ENCODE results near the gene TBC1D16. TPM values are rescaled to one million over a fixed set of nuclear protein-coding genes. Genes with fewer than 3 reads are reported as not detected.

TBC1D16 gene, protein sequence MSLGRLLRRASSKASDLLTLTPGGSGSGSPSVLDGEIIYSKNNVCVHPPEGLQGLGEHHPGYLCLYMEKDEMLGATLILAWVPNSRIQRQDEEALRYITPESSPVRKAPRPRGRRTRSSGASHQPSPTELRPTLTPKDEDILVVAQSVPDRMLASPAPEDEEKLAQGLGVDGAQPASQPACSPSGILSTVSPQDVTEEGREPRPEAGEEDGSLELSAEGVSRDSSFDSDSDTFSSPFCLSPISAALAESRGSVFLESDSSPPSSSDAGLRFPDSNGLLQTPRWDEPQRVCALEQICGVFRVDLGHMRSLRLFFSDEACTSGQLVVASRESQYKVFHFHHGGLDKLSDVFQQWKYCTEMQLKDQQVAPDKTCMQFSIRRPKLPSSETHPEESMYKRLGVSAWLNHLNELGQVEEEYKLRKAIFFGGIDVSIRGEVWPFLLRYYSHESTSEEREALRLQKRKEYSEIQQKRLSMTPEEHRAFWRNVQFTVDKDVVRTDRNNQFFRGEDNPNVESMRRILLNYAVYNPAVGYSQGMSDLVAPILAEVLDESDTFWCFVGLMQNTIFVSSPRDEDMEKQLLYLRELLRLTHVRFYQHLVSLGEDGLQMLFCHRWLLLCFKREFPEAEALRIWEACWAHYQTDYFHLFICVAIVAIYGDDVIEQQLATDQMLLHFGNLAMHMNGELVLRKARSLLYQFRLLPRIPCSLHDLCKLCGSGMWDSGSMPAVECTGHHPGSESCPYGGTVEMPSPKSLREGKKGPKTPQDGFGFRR
- 0.45 TPM for polyA plus RNA-seq (2012; ENCODE audit: missing spikeins)

DNA sequence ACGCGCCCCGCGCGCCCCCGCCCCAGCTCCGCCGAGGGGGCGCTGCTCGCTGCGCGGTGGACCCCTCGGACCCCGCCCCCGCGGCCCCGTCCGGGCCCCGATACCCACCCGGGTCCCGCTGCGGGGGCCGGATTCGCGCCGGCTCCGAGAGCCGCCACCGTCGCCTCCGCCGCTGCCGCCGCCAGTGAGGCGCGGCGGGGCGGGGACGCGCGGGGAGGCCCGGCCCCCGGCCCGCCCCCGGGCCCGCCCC lies at the start of gene TBC1D16:
Gene TBC1D16 (minus strand): TSS at position 186 of the 250 bp plus-strand sequence. CDS start 22,325 bp downstream, outside the sequence.
- FAIRE-seq (no peak), DNase-seq (ENCODE audit: insufficient read length) (no peak)
- TF ChIP-seq POLR2AphosphoS5 (IDR thresholded peaks at IDR 0.05; ENCODE audit: low read depth, low read length) (no peak), POLR2A (IDR thresholded peaks at IDR 0.05; ENCODE audit: low read depth, low read length) (no peak), TAF1 (IDR thresholded peaks at IDR 0.05; ENCODE audit: borderline replicate concordance, low read depth, low read length) (no peak)

DNA sequence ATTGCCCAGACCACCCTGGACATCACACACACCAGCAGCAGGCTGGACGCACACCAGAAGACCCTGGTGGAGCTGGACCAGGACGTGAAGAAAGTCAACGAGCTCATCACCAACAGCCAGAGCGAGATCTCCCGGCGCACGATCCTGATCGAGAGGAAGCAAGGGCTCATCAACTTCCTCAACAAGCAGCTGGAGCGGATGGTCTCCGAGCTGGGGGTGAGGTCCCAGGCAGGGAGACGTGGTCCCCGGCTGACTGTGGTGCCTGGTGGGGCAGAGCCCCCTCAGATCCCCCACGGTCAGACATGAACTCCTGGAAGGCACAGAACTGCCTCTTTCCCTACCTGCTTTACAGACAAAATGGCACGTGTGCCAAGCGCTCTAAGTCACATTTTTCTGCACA lies 49.1 kb upstream of the TBC1D16 start:
- FAIRE-seq (no peak), DNase-seq (ENCODE audit: insufficient read length) (no peak)
- TF ChIP-seq POLR2A (IDR thresholded peaks at IDR 0.05; ENCODE audit: low read depth, low read length) (no peak), POLR2AphosphoS5 (IDR thresholded peaks at IDR 0.05; ENCODE audit: low read depth, low read length) (no peak)

DNA sequence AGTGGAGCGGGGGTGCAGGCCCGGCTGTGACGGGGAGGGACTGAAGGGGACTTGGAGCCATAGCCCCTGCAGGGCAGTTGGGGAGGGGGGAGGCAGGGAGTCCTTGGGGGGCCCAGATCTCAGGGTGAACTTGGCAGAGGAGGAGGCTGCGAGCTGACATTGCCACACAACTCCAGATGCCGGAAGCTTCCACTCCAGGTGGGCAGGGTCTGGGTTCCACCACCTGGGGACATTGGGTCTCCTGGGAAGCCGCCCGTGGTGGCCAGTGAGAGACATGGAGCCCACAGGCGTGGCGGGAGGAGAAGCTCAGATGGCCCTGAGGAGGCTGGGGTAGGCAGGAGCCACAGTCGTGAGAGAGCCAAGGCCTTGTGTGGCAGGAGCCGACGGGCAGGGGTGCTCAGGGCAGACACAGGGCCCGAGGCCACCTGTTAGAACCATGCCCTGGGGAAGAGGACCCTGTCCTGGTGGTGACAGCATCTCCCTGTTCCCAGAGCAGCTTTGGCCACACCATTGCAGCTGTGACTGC lies 47.5 kb upstream of the TBC1D16 start:
- TF ChIP-seq POLR2AphosphoS5 (IDR thresholded peaks at IDR 0.05; ENCODE audit: low read depth, low read length) = no peak
- TF ChIP-seq TAF1 (IDR thresholded peaks at IDR 0.05; ENCODE audit: borderline replicate concordance, low read depth, low read length) = no peak
- no peak for TF ChIP-seq POLR2A (IDR thresholded peaks at IDR 0.05; ENCODE audit: low read depth, low read length)
- FAIRE-seq (no peak), DNase-seq (ENCODE audit: insufficient read length) (no peak)

DNA sequence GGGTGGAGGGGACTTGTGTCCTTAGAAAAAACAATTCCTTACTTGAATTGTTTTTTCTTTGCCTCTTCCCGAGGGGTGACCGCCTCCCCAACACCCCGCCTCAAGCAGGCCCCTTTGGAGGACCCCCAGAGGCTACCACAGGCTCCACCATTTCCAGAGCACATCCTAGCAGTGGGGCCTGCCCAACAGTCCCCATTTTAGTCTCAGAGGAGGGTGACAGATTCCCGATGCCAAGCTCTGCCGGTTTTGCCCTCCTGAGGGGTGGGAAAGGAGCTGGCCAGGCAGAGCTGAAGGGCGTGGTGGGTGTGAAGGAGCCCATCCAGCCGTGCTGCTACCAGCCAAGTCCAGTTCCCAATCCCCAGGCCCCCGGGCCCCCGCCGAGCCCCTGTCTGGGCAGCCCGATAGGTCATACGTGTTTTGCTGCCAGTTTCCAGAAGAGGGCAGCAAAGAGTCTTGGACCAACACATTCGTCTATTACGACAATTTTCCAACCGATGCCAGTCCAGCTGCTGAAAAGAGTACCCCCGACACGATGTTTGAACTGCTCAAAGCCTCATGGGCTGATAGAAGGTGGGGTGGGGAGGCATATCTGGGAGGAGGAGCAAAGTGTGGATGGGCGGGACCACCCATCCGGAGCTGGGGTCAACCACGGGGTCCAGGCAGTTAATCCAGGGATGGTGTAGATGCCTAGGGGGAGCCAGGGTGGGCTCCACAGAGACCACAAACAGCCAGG lies 46.9 kb upstream of the TBC1D16 start:
- TF ChIP-seq POLR2AphosphoS5 (IDR thresholded peaks at IDR 0.05; ENCODE audit: low read depth, low read length) (no peak), POLR2A (IDR thresholded peaks at IDR 0.05; ENCODE audit: low read depth, low read length) (no peak), TAF1 (IDR thresholded peaks at IDR 0.05; ENCODE audit: borderline replicate concordance, low read depth, low read length) (no peak)
- DNase-seq (ENCODE audit: insufficient read length) (peak; percentile 65), FAIRE-seq (peak; percentile 92)

DNA sequence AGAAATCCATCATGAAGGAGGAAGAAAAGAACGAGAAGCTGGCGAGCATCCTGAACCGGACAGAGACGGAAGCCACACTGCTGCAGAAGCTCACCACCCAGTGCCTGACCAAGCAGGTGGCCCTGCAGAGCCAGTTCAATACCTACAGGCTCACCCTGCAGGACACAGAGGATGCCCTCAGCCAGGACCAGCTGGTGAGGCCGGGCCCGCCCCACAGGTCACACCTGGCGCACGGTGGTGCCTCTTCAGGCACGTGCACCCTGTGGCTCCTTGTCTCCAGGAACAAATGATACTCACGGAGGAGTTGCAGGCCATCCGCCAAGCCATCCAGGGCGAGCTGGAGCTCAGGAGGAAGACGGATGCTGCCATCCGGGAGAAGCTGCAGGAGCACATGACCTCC lies 45.9 kb upstream of the TBC1D16 start:
- FAIRE-seq = no peak
- TF ChIP-seq POLR2A (IDR thresholded peaks at IDR 0.05; ENCODE audit: low read depth, low read length) (no peak), POLR2AphosphoS5 (IDR thresholded peaks at IDR 0.05; ENCODE audit: low read depth, low read length) (no peak), TAF1 (IDR thresholded peaks at IDR 0.05; ENCODE audit: borderline replicate concordance, low read depth, low read length) (no peak)
- no peak for DNase-seq (ENCODE audit: insufficient read length)

DNA sequence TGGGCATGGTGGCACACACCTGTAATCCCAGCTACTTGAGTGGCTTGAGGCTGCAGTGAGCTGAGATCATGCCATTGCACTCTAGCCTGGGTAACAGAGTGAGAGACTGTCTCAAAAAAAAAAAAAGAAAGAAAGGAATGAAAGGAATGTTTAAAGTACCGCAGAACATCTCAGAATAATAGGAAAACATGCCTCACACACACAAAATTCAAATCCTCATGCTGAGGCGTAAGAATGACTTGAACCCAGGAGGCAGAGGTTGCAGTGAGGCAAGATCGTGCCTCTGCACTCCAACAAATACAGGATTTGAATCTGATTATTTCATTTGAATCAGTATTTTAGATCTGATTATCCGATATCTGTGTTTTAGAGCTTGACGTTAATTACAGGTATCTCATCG lies 44.4 kb upstream of the TBC1D16 start:
- FAIRE-seq = no peak
- no peak for TF ChIP-seq POLR2A (IDR thresholded peaks at IDR 0.05; ENCODE audit: low read depth, low read length)
- no peak for TF ChIP-seq TAF1 (IDR thresholded peaks at IDR 0.05; ENCODE audit: borderline replicate concordance, low read depth, low read length)
- no peak for DNase-seq (ENCODE audit: insufficient read length)

DNA sequence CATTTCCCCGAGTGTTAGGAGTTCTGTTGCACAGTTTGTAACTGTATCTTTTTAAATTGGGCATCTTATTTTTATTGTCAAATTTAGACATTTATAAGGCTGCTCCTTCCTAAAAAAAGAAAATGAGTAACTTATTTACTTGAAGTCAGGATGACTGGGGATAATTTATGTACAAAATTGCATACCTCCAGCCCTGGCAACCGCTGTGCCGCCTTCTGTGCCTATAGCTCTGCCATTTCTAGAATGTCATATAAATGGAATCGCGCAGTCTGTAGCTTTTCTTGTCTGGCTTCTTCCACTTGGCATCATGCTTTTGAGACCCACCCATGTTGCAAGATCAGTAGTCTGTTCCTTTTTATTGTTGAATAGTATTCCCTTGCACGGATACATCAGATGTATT lies 36.7 kb upstream of the TBC1D16 start:
- DNase-seq (ENCODE audit: insufficient read length) = no peak
- no peak for FAIRE-seq
- TF ChIP-seq POLR2AphosphoS5 (IDR thresholded peaks at IDR 0.05; ENCODE audit: low read depth, low read length) (no peak), TAF1 (IDR thresholded peaks at IDR 0.05; ENCODE audit: borderline replicate concordance, low read depth, low read length) (no peak), POLR2A (IDR thresholded peaks at IDR 0.05; ENCODE audit: low read depth, low read length) (no peak)

DNA sequence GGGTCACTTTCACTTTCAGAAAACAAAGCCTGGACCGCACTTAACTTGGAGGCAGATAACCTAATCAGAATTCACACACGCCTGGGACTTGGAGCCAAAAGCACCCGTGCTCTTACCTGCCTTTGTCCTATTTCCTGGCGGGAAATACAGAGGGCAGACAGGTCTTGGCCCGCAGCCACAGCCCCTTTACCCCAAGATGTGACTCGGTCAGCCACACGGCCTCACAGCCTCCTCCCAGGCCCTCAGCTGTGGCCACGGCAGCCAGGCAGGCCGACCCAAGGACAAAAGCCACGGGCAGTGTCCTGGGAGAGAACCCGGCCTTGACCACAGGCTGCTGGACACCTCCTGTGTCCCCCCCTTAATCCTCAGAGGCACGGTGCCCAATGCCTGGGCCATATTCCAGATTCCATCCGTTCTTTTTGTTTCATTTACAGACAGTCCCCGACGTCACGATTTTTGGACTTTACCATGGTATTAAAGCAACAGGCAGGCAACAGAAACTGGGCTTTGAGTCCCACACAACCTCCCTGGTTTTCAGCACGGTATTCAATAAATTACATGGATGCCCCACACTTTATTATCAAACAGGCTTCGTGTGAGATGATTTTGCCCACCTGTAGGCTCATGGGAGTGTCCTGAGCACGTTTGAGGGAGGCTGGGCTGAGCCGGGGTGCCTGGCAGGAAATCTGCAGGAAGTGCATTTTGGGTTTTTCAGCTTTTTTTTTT lies 35.6 kb upstream of the TBC1D16 start:
- DNase-seq (ENCODE audit: insufficient read length) = no peak
- TF ChIP-seq POLR2A (IDR thresholded peaks at IDR 0.05; ENCODE audit: low read depth, low read length) = no peak
- no peak for TF ChIP-seq POLR2AphosphoS5 (IDR thresholded peaks at IDR 0.05; ENCODE audit: low read depth, low read length)
- TF ChIP-seq TAF1 (IDR thresholded peaks at IDR 0.05; ENCODE audit: borderline replicate concordance, low read depth, low read length) = no peak

DNA sequence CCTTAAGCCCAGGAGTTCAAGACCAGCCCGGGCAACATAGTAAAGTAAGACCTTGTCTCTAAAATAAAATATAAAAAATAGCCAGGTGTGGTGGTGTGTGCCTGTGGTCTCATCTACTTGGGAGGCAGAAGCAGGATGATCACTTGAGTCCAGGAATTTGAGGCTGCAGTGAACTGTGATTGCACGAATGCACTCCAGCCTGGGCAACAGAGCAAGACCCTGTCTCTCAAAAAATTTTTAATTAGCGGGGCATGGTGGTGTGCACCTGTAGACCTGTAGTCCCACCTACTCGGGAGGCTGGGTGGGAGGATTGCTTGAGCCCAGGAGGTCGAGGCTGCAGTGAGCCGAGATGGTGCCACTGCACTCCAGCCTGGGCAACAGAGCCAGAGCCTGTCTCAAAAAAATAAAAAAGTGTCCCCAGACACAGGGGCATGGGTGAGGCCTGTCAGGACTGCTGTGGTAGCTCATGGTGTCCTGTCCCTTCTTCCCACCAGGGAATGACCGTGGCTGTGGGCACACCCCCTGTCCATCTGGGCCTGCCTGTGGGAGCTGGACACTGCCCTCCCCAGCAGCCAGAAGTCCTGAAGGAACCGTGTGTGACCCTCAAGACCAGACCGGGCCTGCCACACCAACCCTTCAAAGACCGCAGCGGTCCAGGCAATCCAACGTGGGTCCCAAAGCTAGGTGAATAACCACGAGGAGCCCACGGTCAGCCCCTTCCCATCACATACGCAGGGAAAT lies 34.9 kb upstream of the TBC1D16 start:
- DNase-seq (ENCODE audit: insufficient read length) (no peak), FAIRE-seq (no peak)
- TF ChIP-seq POLR2AphosphoS5 (IDR thresholded peaks at IDR 0.05; ENCODE audit: low read depth, low read length) = no peak
- TF ChIP-seq TAF1 (IDR thresholded peaks at IDR 0.05; ENCODE audit: borderline replicate concordance, low read depth, low read length) = no peak
- no peak for TF ChIP-seq POLR2A (IDR thresholded peaks at IDR 0.05; ENCODE audit: low read depth, low read length)

More for the DNA sequence above, 35.6 kb upstream of the TBC1D16 start:
- FAIRE-seq = no peak

All from GM12892 (cell line).